DOHH2 (cell line): Measurements from ENCODE around the gene OSTN.

Experiments used
- H3F3A ChIP-seq: fragments of 200-600 bp; sonication (generic), shearing (Covaris generic); 2 replicates; pipeline ENCODE4 v1.6.0; 2016; ENCODE audit warnings: antibody characterized with exemption, mild to moderate bottlenecking; ENCODE audit not compliant: control insufficient read depth, insufficient read depth
- H3K27ac ChIP-seq: fragments of 200-600 bp; sonication (generic); 2 replicates; pipeline ENCODE4 v1.5.1; 2014; ENCODE audit warnings: low read depth, mild to moderate bottlenecking, low read length, moderate library complexity
- H3K27me3 ChIP-seq: fragments of 200-600 bp; sonication (generic); 2 replicates; pipeline ENCODE4 v1.6.1; 2014; ENCODE audit warnings: mild to moderate bottlenecking, low read length, mixed read lengths; ENCODE audit not compliant: control insufficient read depth
- H3K36me3 ChIP-seq: fragments of 200-600 bp; sonication (generic); 2 replicates; pipeline ENCODE4 v1.6.1; 2014; ENCODE audit warnings: mild to moderate bottlenecking, low read length, moderate library complexity, mixed read lengths; ENCODE audit not compliant: control insufficient read depth
- H3K4me1 ChIP-seq: fragments of 200-600 bp; sonication (generic); 2 replicates; pipeline ENCODE4 v1.6.1; 2014; ENCODE audit warnings: mild to moderate bottlenecking, low read length, mixed read lengths; ENCODE audit not compliant: control insufficient read depth
- H3K4me2 ChIP-seq: fragments of 200-600 bp; sonication (generic); 2 replicates; pipeline ENCODE4 v1.6.0; 2014; ENCODE audit warnings: mild to moderate bottlenecking, low read length, moderate library complexity
- H3K4me3 ChIP-seq: fragments of 200-600 bp; sonication (generic); 2 replicates; pipeline ENCODE4 v1.5.1; 2014; ENCODE audit warnings: mild to moderate bottlenecking, low read length, mixed read lengths
- H3K79me2 ChIP-seq: fragments of 200-600 bp; sonication (generic); 2 replicates; pipeline ENCODE4 v1.6.1; 2014; ENCODE audit warnings: mild to moderate bottlenecking, low read length, mixed read lengths; ENCODE audit not compliant: control insufficient read depth
- H3K9me2 ChIP-seq: fragments of 200-600 bp; sonication (generic); replicated peaks from 2 replicates; pipeline ENCODE4 v1.6.1; 2014; ENCODE audit warnings: mild to moderate bottlenecking, low read length, mixed read lengths; ENCODE audit not compliant: control insufficient read depth
- H3K9me3 ChIP-seq: fragments of 200-600 bp; sonication (generic); 2 replicates; pipeline ENCODE4 v1.6.1; 2014; ENCODE audit warnings: antibody characterized with exemption, low read length, mixed read lengths; ENCODE audit not compliant: control insufficient read depth, insufficient read depth
- H4K20me1 ChIP-seq: fragments of 200-600 bp; sonication (generic); 2 replicates; pipeline ENCODE4 v1.6.0; 2014; ENCODE audit warnings: low read depth, mild to moderate bottlenecking, antibody characterized with exemption, low read length, moderate library complexity; ENCODE audit not compliant: control insufficient read depth, insufficient read depth
- CTCF ChIP-seq: fragments of 200-600 bp; sonication (generic); IDR thresholded peaks from one replicate; pipeline ENCODE4 v1.5.1; 2014; ENCODE audit warnings: antibody characterized with exemption, mild to moderate bottlenecking, low read depth, low read length; ENCODE audit not compliant: poor library complexity, severe bottlenecking
- EZH2phosphoT487 ChIP-seq: fragments of 200-600 bp; sonication (generic); IDR thresholded peaks from 2 replicates; pipeline ENCODE4 v1.6.1; 2017; ENCODE audit warnings: borderline replicate concordance, mild to moderate bottlenecking, antibody characterized with exemption, low read length, moderate library complexity, mixed read lengths

The OSTN gene

DNA sequence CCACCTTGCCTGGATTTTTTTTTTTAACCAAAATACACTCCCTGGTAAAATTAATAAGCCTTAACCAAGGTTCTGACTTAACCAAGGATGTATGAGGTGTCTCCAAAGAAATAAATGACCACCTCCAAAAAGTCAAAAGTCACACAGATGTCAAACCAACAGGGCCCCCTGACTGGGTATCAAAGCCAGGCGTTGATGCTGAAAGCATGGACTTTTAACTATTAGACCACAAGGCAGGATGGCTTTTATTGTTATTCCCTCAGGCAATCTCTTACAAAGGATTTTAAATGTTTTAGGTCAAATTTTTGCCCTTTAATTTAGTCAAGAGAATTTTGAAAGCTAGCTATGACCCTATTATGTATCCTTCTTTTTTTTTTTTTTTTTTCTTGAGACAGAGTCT is 60.4 kb downstream of the OSTN start:
- Histone ChIP-seq H3K27me3 (no peaks in the 10 kb centered on the region), H4K20me1 (no peaks in the 10 kb centered on the region), H3K27ac (no peak overlapping the region), H3K4me3 (no peak overlapping the region), H3F3A (no peaks in the 10 kb centered on the region), H3K4me1 (peaks cover 43% of the 10 kb centered on the region), H3K4me2 (peak overlapping the region; percentile 67), H3K36me3 (no peaks in the 10 kb centered on the region), H3K9me3 (no peaks in the 10 kb centered on the region), H3K9me2 (no peaks in the 10 kb centered on the region), H3K79me2 (no peaks in the 10 kb centered on the region)
- TF ChIP-seq CTCF (no peak), EZH2phosphoT487 (no peak)

DNA sequence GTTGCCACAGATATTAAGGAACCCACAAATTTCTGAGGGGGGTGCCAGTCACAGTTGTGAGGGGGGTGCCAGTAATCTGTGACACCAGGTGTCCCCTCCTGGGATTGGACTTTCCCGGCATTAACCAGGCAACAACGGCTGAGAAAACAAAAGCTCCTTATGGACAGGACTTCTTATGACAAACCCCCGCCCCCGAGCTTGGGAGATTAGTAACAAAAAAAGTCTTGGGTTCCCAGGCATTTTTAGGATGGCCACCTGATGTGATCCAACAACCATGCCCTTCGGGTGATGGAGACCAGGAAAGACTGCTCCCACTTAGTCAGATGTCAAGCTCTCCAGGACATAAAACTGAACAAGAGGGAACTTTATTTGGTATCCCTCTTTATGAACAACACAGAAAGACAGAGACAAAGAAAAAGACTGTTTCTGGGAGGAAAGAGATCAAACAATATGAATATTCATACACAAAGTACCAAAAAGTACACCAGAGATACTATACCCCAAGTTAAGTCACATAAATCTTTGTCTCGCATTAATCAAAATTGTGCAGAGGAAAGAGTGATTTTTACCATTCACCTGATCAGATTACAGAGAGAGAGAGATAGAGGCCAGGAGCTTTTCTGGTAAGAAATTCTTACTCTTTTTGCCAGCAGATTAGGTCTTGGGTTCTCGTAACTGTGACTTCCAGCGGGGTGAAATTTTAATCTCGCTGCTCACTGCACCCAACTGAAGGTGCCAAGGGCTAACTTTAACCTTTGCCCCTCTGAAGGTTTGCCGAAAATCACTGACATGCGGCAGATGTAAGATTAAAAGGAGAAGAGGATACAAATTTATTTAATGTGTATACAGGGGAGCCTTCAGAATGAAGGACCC is 61.6 kb downstream of the OSTN start:
- Histone ChIP-seq H3K9me3 (no peaks in the 10 kb centered on the region), H3K9me2 (no peaks in the 10 kb centered on the region), H3K4me2 (no peak overlapping the region), H3K36me3 (no peaks in the 10 kb centered on the region), H4K20me1 (no peaks in the 10 kb centered on the region), H3K27ac (no peak overlapping the region), H3F3A (no peaks in the 10 kb centered on the region), H3K79me2 (no peaks in the 10 kb centered on the region), H3K4me1 (peaks cover 34% of the 10 kb centered on the region), H3K4me3 (no peak overlapping the region), H3K27me3 (no peaks in the 10 kb centered on the region)
- no peak for TF ChIP-seq EZH2phosphoT487
- TF ChIP-seq CTCF: no peak

- H3K36me3 ChIP-seq: no peaks in the 10 kb centered on the region
- H3F3A ChIP-seq: no peaks in the 10 kb centered on the region
- H3K27me3 ChIP-seq: no peaks in the 10 kb centered on the region
- H3K79me2 ChIP-seq: no peaks in the 10 kb centered on the region
- TF ChIP-seq EZH2phosphoT487 (no peak), CTCF (no peak)
- no peaks in the 10 kb centered on the region for H4K20me1 ChIP-seq
- H3K27ac ChIP-seq: no peak overlapping the region
- no peak overlapping the region for H3K4me2 ChIP-seq
- H3K4me3 ChIP-seq: no peak overlapping the region
- H3K9me2 ChIP-seq: no peaks in the 10 kb centered on the region
- H3K9me3 ChIP-seq: no peaks in the 10 kb centered on the region
- peaks cover 30% of the 10 kb centered on the region for H3K4me1 ChIP-seq
These were observed 62.2 kb downstream of the OSTN start for GRCh38 chr3:191261304-191261638.
